Thoracic aorta (tissue), 2 donors: ENCODE data around the gene CCNJ. TPM values are rescaled to one million over a fixed set of nuclear protein-coding genes. Genes with fewer than 3 reads are reported as not detected.

Source experiments
- ATAC-seq: fragments of 150-250 bp; one replicate; pipeline ENCODE4 v1.8.0; 2017; ENCODE audit warnings: low read depth; ENCODE audit not compliant: insufficient number of reproducible peaks, low FRiP score
- DNase-seq: peaks from one replicate; pipeline ENCODE4 v3.0.0-alpha.2; 2020; ENCODE audit warnings: low spot score
- H3K27ac ChIP-seq, 2 donors: fragments of 200-600 bp; sonication (generic); 1 replicate in 1 of 2; 2 replicates in 1 of 2; pipeline ENCODE4 v1.5.1; 2016; ENCODE audit warnings: mild to moderate bottlenecking in 2 of 2, moderate library complexity in 2 of 2
- H3K27me3 ChIP-seq: fragments of 200-600 bp; sonication (generic); replicated peaks from 2 replicates; pipeline ENCODE4 v1.6.0; 2016; ENCODE audit warnings: mild to moderate bottlenecking; ENCODE audit not compliant: insufficient read depth
- H3K36me3 ChIP-seq: fragments of 200-600 bp; sonication (generic); one replicate; pipeline ENCODE4 v1.5.1; 2016
- H3K4me1 ChIP-seq, 2 donors: fragments of 200-600 bp; sonication (generic); 1 replicate in 1 of 2; 2 replicates in 1 of 2; pipeline versions ENCODE4 v1.5.1 to v1.6.0; 2016; ENCODE audit warnings: low read depth in 2 of 2, mild to moderate bottlenecking in 1 of 2; ENCODE audit not compliant: control insufficient read depth in 1 of 2
- H3K4me3 ChIP-seq: fragments of 200-600 bp; sonication (generic); 2 replicates; pipeline ENCODE4 v1.5.1; 2016; ENCODE audit warnings: mild to moderate bottlenecking
- H3K9me3 ChIP-seq: fragments of 200-600 bp; sonication (generic); 2 replicates; pipeline ENCODE4 v1.5.1; 2016
- CTCF ChIP-seq: fragments of 200-600 bp; sonication (generic); IDR thresholded peaks from one replicate; pipeline ENCODE4 v1.5.1; 2019; ENCODE audit warnings: antibody characterized with exemption
- total RNA-seq, 2 donors: library from RNA; depleted of rRNA; stranded (reverse); fragments of >200 nt; gene quantifications; one replicate each; pipeline versions ENCODE4 v1.1.0 to v1.2.3, GENCODE V29; 2016

CCNJ gene
- total RNA-seq, 2 donors from 2014 or later, result 6.5 to 8.8 TPM

GRCh38 chr10:96107623-96108038, 64.2 kb downstream of the CCNJ start:
- Histone ChIP-seq H3K4me1 (no peaks in the 10 kb centered on the region), H3K27ac (no peak overlapping the region), H3K36me3 (no peaks in the 10 kb centered on the region), H3K27me3 (no peaks in the 10 kb centered on the region), H3K9me3 (peaks cover 3% of the 10 kb centered on the region), H3K4me3 (no peak overlapping the region)
- TF ChIP-seq CTCF, result no peak
- no peak for DNase-seq
- ATAC-seq, result no peak

Other genes with a start within 250 kb of the CCNJ start
- gene CC2D2B, start 135.6 kb upstream of the CCNJ start, total RNA-seq, result 1 to 10 TPM; 6.2 to 9.8 TPM
- 10 to 100 TPM; 13.9 to 31.6 TPM for gene ZNF518A, start 86.7 kb downstream of the CCNJ start, total RNA-seq
- gene BLNK, start 228.0 kb downstream of the CCNJ start, total RNA-seq, result 1 to 10 TPM; 1.3 to 6.9 TPM